HG03045 (cell line): ENCODE data around the gene KLHL3.

Experiments used
- ATAC-seq: cut with Tn5 transposase; IDR thresholded peaks from one replicate; pipeline ENCODE4 v1.9.1; 2021; ENCODE audit warnings: mild to moderate bottlenecking, moderate library complexity; ENCODE audit not compliant: unreplicated experiment

KLHL3 gene

GRCh38 chr5:137710086-137710485, 25.8 kb downstream of the KLHL3 start:
- ATAC-seq = no peak

GRCh38 chr5:137708796-137709559, 26.9 kb downstream of the KLHL3 start:
- no peak for ATAC-seq

- ATAC-seq = no peak
These were observed 27.8 kb downstream of the KLHL3 start for GRCh38 chr5:137708062-137708461.

DNA sequence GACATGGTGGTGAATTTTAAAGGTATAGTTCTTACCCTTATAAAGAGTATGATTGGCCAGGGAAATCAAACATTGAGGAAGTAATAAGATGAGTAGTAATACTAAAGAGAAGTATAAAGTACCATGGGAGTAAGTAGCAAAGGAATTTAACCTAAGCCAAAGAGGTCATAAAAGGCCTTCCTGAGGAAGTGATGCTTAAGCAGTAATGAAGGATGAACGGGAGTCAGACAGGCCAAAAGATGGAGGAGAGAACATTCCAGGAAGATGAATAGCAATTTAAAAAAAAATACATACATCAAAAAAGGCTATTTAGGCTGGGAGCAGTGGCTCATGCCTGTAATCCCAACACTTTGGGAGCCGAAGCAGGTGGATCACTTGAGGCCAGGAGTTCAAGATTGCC, 29.0 kb downstream of the KLHL3 start:
- no peak for ATAC-seq

DNA sequence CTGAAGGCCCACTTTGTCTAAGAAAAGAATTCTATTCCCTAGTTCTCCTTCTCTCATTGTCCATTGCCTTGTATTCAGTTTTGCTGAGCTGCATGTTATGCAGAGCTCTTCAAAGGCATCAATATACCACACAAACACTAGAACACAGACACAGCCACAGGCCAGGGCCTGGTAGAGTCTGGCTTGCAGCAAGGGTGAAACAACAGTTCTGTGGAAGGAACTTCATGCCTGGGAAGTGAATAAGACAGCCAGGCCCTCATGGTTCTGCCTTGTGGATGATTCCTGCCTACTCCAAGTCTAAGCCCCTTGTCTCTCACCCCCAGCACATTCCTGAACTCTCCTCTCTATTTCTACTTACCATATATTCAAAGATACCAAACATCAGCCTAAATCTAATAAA, 30.8 kb downstream of the KLHL3 start:
- ATAC-seq = no peak

- no peak for ATAC-seq
These were observed 32.3 kb downstream of the KLHL3 start for GRCh38 chr5:137703565-137703964.

GRCh38 chr5:137700282-137700680, 35.6 kb downstream of the KLHL3 start:
- no peak for ATAC-seq

GRCh38 chr5:137699336-137700281, 36.3 kb downstream of the KLHL3 start:
- no peak for ATAC-seq

- no peak for ATAC-seq
These were observed 39.4 kb downstream of the KLHL3 start for GRCh38 chr5:137696481-137696880.

DNA sequence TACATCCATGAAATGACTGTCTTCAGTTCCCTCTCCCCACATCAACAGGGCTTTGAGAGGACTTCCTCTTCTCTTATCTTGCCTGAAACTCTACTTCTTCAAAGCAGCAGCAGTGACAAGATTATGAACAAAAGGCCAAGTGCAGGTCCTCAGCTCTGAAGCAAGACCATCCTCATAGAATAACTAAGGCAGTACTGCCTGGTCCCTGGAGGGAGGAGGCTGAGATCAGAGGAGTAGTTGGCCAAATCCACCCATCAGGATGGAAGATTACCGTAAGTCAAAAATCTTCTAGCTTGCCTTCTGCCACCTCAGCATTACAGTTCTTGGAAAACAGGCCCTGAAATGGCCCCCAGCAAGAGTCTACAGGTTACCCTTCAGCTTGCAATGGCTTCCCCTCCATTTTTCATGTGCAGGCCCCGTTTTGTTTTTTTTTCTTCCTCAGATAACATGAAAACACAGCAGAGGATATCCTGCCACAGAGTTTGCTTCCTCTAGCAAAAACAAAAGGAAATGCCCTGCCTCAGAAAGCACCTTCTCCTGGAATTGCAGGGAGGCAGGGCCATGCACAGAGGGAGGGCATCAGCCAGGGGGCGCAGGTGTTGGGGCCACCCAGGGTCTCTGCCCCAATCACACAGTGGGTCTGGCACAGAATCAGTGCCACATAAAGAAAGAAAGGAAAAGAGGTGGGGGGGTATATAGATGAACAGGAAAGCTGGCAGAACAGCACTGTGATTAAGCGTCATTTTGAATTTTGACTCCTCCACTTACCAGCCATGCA, 40.0 kb downstream of the KLHL3 start:
- ATAC-seq = no peak

GRCh38 chr5:137693951-137694721, 41.8 kb downstream of the KLHL3 start:
- no peak for ATAC-seq

GRCh38 chr5:137693307-137693950, 42.5 kb downstream of the KLHL3 start:
- no peak for ATAC-seq

DNA sequence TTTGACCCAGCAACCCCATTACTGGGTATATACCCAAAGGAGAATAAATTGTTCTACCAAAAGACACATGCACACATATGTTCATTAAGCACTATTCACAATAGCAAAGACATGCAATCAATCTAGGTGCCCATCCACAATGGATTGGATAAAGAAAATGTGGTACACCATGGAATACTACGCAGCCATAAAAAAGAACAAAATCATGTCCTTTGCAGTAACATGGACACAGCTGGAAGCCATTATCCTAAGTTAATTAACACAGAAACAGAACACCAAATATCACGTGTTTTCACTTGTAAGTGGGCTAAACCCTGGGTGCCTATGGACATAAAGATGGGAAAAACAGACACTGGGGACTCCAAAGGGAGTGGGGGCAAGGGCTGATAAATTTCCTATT, 46.6 kb downstream of the KLHL3 start:
- no peak for ATAC-seq

DNA sequence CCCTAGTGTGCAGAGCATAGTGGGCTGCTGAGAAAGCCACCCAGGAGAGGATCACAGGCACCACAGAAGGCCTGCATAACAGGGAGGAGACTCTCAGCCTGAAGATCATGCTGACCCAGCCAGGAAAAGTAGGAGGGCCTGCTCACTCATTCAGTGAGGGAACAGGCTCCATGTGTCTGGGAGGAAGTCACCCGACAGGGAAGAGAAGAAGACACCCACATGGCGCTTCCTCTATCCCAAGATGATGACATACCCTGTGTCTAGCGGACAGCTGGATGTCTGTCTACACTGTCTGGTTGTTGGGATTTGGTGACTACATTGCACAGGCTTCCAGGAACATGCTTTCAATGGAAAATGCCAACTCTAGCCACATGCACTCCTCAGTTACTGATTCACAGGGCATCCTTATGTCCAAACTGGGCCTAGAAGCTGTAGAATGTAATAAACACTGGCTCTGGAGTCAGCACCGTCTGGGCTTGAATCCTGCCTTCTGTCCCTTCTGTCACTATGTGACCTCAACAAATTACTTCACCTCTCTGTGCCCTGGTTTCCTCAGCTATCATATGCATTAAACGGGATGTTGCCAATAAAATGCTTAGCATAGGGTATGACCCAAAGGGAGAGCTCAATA, 47.6 kb downstream of the KLHL3 start:
- no peak for ATAC-seq

GRCh38 chr5:137684761-137685160, 51.1 kb downstream of the KLHL3 start:
- no peak for ATAC-seq

GRCh38 chr5:137681191-137681590, 54.7 kb downstream of the KLHL3 start:
- no peak for ATAC-seq

- no peak for ATAC-seq
These were observed 56.0 kb downstream of the KLHL3 start for GRCh38 chr5:137679910-137680309.

DNA sequence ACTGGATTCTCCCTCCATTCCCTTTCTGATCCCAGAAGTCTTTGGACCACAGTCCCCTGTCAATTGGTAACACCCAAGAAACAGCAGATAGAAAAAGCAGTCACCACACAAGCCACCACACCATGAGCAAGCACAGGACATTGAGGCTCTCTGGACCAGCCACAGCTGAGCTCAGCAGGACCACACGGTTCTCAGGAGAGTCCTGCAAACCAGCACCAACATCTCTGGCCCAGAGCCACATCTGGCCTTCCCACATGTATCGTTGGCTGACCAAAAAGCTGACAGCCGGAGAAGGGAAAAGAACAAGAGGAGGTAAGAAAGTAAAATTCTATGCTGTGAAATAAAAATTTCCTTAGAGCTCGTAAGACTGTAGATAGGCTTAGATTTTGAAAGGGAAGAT, 56.7 kb downstream of the KLHL3 start:
- no peak for ATAC-seq

DNA sequence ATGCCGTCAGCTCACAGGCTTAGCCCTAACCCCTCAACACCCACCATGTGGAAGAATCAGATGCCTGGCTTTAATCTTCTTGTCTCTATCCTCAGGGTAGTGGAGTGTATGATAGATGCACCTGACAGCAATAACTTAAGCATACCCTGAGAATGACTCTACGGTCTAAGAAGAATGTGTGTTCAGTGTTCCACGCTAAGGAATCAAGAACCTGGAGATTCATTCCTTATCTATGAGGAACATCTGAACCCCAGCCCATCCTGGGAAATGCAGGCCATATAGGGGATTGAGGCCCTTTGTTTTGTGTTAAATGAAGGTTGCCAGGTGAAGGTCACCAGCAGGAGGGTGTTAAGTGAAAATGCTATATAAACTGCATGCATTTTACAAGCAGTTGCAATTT, 63.0 kb downstream of the KLHL3 start:
- no peak for ATAC-seq

GRCh38 chr5:137672001-137672400, 63.9 kb downstream of the KLHL3 start:
- ATAC-seq = no peak
